ENCODE results near the gene MICAL2.

The MICAL2 gene

DNA sequence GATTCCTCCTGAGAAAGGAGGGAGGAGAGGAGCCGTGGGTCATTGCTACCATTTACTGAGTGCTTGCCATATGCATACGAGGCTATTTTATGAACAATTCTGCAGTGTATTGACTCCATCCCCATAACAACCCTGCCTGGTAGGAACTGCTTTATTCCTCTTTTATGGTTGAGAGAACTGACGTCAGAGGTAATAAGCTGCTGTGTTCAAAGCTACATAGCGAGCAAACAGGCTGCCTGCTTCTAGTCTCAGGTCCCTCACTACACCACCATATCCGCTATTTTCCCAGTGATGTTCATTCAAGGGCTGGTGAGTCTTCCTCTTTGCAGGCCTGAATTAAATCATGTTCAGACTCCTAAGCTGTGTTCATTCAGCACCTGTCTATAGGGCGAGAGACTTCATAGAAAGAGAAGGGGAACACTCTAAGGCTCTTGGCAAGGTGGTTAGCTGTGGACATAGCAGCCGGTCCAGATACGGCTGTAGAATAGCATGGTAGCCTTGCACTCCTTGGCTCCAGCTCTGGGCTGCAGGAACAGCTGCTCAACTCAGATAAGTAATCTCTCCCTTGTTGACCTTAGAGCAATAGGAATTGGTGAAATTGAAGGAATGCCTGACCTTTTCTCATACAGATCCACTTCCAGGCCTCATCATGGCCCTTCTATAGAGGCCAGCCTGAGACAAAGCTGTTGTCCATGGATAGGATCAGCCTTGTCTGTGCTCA lies 82.6 kb downstream of the MICAL2 start:
- no peak for DNase-seq

DNA sequence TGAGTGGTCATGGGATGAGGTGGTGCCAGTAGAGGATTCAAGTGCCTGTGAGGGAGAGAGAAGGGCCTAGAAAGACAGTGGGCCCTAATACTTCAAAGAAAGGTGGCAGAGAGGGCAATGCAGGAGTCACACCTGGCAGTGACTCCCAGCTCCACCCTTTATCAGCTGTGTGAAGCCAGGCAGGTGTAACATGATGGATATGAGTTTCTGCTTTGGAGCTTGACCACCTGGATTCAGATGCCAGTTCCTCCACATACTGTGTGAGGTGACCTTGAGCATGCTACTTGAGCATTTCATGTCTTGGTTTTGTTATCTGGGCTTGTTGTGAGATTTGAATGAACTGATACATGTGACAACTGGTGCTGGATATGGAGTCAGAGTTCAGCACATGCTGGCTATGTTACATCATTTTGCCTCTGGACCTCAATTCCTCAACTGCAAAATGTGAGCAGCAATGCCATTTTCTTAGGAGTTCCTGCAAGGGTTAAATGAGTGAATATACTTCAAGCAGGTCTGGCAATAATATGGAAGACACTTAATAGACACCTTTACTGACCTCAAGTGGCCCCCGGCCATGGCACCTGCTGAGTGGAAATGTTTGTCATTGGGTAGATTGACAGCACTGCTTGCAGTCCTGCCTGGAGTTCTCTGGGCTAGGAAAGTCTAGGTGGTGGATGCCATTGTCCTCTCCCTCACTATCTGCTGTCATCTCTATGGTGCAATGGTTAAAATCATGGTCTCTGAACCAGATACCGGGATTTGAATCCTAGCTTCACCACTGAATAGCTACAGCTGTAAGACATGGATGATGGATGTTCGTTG lies 83.3 kb downstream of the MICAL2 start:
- no peak for DNase-seq

- peak; percentile 34 for DNase-seq
Observed at GRCh38 chr11:12195768-12196167, 85.4 kb downstream of the MICAL2 start.

GRCh38 chr11:12196308-12196707 lies 85.9 kb downstream of the MICAL2 start:
- no peak for DNase-seq

DNA sequence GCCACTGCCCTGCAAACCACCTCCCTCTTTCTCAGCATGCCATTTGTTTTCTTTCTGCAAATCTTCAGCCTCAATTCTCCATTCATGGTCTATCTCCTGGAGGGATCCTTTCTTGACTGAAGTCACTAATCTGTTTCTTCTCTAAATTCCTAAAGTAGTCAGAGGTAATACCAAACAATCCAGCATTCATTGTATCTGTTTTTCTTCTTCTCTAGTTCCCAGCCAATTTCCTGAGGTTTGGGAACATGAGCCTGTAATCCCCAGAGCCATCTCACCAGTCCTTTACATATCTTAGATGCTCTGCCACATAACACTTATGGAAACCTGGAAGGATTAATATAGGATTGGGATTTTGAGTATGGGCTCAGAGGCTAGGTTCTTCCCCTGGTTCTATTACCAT lies 86.5 kb downstream of the MICAL2 start:
- no peak for DNase-seq

GRCh38 chr11:12198251-12199222 lies 88.1 kb downstream of the MICAL2 start:
- DNase-seq, result no peak

GRCh38 chr11:12199231-12199948 lies 89.0 kb downstream of the MICAL2 start:
- no peak for DNase-seq

DNA sequence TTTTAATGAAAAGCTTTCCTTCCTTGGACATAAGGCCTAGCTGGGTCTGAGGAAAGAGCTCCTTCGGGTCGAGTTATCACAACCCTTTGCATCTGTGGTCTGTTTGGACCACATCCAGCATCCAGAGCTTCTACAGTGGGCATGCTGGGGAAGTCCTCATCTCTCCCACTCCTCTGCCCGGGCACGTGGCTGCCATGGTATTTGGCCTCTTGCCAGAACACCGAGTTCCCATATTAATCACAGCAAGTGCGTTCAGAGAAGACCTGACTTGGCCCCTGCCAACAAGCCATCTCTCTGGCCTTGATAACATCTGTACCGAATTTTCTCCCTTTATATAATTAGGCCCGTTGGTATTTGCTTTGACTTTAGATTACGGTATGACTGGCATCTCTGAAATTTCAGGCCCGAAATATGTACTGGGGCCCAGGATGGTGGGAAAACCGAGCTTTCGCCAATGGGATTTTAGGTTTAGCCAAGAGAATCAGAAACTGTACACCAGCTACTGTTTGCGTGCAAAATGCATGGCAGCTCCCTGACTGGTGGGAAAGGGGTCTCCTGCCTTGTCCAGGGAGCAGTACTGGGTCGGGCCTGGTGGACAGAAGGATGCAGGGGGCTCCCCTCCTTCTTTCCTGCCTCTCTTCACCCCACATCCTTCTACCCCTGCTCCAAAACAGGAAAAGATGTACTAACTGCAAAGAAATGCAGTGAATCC lies 90.0 kb downstream of the MICAL2 start:
- DNase-seq, result no peak

GRCh38 chr11:12200991-12201985 lies 90.9 kb downstream of the MICAL2 start:
- DNase-seq, result no peak

GRCh38 chr11:12202661-12203310 lies 92.4 kb downstream of the MICAL2 start:
- DNase-seq, result no peak

- DNase-seq, result no peak
Observed at GRCh38 chr11:12204506-12204905, 94.1 kb downstream of the MICAL2 start.

DNA sequence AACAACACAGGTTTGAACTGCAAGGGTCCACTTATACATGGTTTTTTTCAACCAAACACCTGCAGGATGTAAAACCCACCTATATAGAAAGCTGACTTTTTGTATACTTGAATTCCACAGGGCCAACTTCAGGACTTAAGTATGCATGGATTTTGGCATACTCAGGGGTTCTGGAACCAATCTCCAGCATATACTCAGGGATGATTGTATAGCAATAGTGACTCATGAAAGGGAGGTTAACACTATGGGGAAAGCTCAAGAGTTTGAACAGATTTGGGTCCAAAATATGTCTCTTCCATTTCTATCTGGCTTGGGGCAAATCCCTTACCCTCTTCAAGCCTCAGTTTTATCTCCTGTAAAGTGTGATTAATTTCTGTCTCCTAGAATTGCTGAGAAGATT lies 94.9 kb downstream of the MICAL2 start:
- no peak for DNase-seq

GRCh38 chr11:12206529-12206928 lies 96.1 kb downstream of the MICAL2 start:
- DNase-seq, result no peak

GRCh38 chr11:12207384-12208150 lies 97.2 kb downstream of the MICAL2 start:
- peak; percentile 36 for DNase-seq

GRCh38 chr11:12209096-12209495 lies 98.7 kb downstream of the MICAL2 start:
- no peak for DNase-seq

DNA sequence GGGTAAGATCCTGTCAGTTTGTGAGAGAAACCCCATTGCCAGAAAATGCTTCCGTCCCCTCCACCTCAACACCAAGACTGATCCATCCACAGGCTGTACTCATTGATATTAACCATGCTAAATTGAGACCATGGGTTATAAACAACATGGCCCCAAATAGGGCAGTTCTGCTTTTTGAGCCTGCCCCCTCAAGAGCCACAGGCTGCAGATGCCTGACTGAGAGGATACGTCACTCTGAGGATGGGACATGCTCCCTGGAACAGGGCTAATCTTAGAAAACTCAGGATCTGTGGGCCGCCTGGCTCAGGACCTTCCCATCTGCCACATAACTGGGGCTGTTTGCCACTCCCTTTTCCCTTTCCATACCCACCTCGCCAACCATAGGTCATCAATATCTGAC lies 99.8 kb downstream of the MICAL2 start:
- no peak for DNase-seq

DNA sequence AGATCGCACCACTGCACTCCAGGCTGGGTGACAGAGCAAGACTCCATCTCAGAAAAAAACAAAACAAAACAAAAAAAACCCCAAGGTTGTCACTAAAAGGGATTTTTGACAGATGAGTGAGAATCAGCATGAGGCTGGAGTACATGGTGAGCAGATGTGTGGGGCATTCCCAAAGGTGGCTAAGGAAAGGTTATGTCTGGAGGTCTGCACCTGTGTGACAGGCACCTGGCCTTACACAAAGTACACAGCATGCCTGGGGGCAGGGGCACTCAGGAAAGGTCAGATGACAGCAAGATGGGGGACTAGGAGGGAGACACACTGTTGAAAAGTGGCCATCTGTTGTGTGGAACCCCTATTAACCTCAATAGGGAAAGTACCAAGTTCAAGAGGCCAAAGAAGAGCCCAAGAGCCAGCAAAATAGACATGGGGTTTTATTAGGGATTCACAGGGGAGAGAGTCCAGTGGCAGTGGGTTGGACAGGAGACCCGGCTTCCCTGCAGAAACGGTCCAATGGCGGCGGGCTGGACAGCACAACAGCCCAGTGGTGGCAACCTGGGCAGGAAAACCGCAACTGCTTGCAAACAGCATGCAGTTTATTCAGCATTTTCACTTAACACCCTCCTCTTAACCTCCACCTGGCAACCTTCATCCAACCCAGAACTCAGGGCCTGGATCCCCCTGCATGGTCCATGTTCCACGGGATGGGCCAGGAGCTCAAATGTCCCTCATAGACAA lies 101.1 kb downstream of the MICAL2 start:
- DNase-seq, result no peak

DNA sequence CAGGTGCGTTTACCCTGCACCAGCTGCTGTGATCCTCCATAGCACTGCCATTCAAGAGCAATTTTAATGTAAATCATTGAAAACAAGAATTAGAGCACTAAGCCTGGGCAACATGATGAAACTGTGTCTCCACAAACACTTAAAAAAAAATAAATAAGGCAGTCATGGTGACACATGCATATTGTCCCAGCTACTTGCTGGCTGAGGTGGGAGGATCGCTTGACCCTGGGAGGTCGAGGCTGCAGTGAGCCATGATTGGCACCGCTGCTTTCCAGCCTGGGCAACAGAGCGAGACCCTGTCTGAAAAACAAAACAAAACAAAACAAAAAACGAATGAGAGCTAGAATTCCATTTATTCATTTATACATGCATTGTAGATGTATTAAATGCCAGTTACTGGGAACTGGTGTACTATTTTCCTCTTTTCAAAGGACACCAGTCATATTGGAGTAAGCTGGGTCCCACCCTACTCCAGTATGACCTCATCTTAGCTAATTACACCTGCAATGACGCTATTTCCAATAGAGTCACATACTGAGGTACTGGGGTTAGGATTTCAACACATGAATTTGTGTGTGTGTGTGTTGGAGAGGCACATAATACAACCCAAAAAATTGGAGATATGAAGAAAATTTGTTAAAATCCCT lies 101.9 kb downstream of the MICAL2 start:
- DNase-seq, result no peak
